NCI-H748 treated with DMSO at 0.1 percent for 48 hours (cell line): Measurements from ENCODE around the gene ZIC4.

Experiments
- DNase-seq: peaks from one replicate; lab custom pipeline; 2025; lab: John Stamatoyannopoulos, UW

ZIC4 gene

GRCh38 chr3:147390589-147391569, 15.5 kb downstream of the ZIC4 start:
- DNase-seq, result no peak

- DNase-seq, result no peak
Observed at GRCh38 chr3:147389717-147390116, 16.6 kb downstream of the ZIC4 start.

GRCh38 chr3:147388700-147389580, 17.4 kb downstream of the ZIC4 start:
- DNase-seq, result no peak

- DNase-seq, result no peak
Observed at GRCh38 chr3:147387885-147388699, 18.3 kb downstream of the ZIC4 start.

- DNase-seq, result no peak
Observed at GRCh38 chr3:147387291-147387884, 19.0 kb downstream of the ZIC4 start.

GRCh38 chr3:147385059-147386012, 21.0 kb downstream of the ZIC4 start:
- no peak for DNase-seq

- DNase-seq, result no peak
Observed at GRCh38 chr3:147384210-147385058, 21.9 kb downstream of the ZIC4 start.

GRCh38 chr3:147383617-147384016, 22.7 kb downstream of the ZIC4 start:
- no peak for DNase-seq

GRCh38 chr3:147381596-147381995, 24.7 kb downstream of the ZIC4 start:
- DNase-seq, result no peak

- DNase-seq, result no peak
Observed at GRCh38 chr3:147380977-147381376, 25.4 kb downstream of the ZIC4 start.

GRCh38 chr3:147380387-147380951, 25.9 kb downstream of the ZIC4 start:
- DNase-seq, result no peak

- no peak for DNase-seq
Observed at GRCh38 chr3:147379651-147380050, 26.7 kb downstream of the ZIC4 start.

- DNase-seq, result no peak
Observed at GRCh38 chr3:147377412-147378367, 28.7 kb downstream of the ZIC4 start.

- no peak for DNase-seq
Observed at GRCh38 chr3:147373301-147373700, 33.0 kb downstream of the ZIC4 start.

- DNase-seq, result no peak
Observed at GRCh38 chr3:147372525-147373027, 33.8 kb downstream of the ZIC4 start.

- DNase-seq, result no peak
Observed at GRCh38 chr3:147371771-147372340, 34.5 kb downstream of the ZIC4 start.

- DNase-seq, result no peak
Observed at GRCh38 chr3:147371140-147371539, 35.2 kb downstream of the ZIC4 start.
